Measurements from ENCODE around the gene CAPZB.
"Not testable (repeated sequence)": the region's sequence is repeated elsewhere in the genome, so short reads cannot be mapped to it uniquely, and the experiment has no call there.

The CAPZB gene

DNA sequence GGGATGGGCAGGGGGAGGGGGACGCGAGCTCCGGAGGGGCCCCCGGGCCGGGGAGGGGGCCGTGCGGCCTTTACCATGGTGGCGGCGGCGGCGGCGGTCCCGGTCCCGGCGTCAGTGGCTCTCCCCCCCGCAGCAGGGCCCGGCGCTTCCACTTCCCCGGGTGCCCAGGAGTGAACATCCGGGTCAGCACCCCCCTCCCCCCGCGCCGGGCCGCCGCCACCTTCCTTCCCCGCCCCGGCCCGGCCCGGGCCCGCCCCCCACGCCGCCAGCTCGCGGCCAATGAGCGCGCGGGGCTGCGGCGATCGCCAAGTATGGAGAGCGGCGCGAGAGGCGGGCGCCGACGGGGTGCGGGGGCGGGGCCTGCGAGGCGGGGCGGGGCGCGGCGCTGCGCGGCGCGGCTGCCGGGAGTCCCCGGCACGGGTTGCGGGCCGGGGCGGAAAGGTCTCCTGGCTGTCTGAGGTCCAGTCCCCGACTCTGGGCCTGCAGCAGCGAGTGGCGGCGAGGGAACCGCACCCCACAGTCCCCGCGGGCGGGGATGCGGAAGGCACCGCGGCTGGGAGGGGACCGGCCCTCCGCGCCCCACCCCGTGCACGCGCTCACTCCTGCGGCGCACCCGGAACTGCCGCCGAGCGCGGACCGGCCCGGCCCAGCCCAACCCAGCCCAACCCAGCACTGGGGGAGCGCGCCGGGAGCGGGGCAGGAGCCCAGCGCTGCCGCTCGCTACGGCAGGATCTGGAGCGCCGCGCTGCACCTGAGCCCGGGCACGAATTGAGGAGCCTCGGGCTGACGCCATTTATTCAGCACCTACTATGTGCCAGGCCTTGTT, at the start of gene CAPZB:
CAPZB (minus strand) TSS at position 178 of the 826 bp plus-strand sequence; CDS start at position 77, 101 bp downstream.
- peak; percentile 93 for DNase-seq

DNA sequence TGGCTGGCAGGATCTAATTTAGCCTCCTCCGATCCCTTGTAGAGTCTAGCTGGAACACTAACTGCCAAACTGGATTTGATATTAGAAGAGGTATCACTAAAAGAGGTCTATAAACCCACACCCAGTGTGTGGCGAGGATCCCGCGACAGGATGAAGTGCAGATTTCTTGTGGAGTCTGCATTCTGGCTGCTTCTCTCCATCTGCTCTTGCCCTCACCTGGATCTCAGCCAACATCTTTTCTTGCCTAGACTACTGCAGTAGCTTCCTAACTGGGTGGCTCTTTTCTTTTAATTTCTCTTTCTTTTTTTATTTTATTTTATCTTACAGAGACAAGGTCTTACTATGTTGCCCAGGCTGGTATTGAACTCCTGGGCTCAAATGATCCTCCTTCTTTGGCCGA, 48.9 kb upstream of the CAPZB start:
- DNase-seq = no peak

DNA sequence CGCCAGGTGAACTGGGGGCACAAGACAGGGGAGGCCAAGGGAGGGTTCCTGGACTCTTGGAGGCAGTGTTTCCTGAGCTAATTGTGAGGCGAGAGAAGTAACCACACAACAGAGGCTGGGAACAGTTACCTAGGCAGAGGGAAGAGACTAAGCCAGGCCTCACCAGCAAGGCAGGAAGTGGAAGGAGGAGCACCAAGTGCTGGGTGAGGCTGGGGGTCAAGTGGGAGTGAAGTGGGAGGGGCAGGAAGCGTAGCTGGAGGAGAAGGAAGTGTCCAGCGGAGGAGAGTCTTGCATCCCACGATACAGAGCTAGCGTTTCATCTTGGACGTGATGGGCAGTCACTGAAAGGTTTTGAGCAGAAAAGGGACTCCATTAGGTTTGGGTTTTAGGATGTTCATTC, 48.3 kb upstream of the CAPZB start:
- DNase-seq = no peak

DNA sequence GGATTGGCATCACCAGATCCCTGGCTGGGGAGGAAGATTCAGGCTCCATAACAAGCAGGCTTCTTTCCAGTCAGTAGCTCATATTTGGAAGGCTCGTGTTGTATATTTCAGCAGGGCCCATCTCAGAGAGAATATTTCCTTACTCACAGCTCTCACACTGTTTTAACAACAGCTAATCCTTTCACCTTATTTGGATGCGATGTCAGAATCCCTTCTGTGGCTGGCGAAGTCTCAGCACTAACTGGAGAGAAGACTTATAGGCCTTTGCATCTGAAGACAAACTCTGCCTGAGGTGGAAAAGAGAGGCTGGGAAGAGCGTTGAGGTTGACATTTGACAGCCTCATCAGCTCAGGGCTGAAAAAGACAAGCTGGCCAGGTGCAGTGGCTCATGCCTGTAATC, 47.2 kb upstream of the CAPZB start:
- DNase-seq = no peak

DNA sequence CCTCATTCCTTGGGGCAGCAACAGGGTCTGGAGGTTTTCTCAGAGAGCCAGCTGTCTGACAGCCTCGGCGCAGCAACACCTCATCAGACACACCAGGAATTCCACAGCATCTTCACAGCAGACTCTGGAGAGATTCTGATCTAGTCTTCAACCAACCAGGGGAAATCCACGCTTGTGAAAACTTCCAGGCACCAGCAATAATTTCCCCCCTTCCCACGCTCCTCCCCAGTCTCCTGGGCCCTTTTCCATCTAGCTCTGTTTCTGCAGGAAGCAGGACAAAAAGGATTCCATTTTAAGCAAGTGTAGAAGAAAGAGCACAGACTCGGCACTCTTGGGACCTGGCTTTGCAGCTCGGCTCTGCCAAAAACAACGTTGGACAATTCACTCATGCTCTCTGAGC, 44.3 kb upstream of the CAPZB start:
- DNase-seq = no peak

DNA sequence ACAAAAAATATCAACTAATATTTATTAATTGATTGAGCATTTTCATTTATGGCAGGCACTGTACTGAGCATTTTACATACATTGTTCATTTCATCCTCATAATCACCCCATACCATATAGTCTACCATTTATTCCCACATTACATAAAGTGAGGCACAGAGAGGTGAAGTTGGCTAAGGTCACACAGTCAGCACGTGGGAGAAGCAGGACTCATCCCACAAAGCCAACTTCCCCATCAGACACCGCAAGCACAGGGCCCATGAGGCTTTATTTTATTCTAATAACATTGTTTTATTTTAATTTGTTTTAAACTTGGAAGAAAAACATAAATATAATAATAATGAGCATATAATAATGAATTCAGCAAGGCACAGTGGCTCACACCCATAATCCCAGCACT, 43.1 kb upstream of the CAPZB start:
- DNase-seq = no peak

DNA sequence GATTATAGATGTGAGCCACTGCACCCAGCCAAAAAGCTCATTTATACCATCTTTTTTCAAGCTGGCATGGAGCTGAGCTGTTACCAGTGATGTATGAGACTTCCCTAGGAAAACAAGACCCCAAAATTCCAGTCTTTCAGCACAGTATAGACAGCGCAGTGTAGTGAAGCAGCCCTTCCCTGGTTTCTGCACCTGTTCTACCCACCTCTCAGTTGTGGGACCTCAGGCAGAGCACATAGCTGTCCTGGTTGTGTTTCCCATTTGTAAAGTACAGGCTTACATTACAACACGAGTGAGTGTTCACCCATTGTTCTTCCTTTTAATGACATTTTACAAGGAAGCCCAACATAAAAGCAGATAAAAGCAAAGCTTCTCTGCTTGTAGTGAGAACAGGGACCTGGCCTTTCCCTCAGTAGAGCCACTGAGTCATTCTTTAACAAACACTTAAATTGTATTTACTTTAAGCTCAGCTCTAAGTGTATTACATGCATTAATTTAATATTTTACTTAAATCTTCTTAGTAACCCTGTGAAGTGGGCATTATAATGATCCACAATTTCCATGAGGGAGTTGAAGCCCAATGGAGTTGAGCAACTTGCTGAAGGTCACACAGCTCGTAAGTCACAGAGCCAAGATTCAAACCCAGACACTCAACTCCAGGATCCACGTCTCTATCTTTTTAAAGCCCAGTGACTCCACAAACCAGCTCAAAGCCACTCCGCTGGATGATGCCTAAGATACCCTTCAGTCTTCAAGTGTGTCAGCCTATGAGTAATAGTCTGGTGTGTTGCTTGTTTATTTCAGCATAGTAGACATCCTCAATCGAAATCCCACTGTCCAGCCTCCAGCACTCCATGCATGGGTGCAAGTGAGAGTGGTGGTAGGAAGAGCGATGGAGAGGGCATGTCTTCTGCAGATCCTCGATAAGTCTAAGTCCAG, 40.5 kb upstream of the CAPZB start:
- no peak for DNase-seq

DNA sequence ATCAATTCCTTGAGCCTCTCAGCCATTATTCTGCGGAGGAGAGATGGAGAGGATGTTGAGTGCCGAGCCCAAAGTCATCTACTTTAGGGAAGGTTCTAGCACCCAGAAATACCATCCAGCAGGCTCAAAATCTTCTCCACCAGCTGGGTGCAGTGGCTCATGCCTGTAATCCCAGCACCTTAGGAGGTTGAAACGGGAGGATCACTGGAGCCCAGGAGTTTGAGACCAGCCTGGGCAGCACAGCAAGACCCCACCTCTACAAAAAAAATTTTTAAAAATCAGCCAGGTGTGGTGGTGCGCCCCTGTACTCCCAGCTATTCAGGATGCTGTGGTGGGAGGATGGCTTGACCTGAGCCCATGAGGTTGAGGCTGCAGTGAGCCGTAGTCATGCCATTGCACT, 39.5 kb upstream of the CAPZB start:
- no peak for DNase-seq

DNA sequence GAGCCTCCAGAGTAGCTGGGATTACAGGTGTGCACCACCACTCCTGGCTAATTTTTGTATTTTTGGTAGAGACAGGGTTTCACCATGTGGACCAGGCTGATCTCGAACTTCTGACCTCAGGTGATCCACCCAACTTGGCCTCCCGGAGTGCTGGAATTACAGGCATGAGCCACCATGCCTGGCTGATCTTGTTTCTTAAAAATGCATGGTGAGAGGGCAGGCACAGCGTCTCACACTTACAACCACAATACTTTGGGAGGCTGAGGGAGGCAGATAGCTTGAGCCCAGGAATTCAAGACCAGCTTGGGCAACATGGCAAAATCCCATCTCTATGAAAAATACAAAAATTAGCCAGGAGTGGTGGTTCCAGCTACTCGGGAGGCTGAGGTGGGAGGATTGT, 37.2 kb upstream of the CAPZB start:
- DNase-seq = not testable (repeated sequence)

DNA sequence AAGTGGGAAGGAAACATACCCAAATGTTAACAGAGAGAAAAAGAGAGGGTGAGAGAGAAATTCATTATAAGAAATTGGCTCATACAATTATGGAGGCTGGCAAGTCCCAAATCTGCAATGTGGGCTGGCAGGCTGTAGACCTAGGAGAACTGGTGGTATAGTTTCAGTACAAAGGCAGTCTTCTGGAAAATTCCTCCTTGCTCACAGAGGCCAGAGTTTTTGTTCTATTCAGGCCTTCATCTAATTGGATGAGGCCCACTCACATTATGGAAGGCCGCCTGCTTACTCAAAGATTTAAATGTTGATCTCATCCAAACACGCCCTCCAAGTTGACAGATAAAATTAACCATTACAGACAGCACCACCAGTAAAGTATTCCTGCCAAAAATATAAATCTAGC, 36.1 kb upstream of the CAPZB start:
- DNase-seq = no peak

DNA sequence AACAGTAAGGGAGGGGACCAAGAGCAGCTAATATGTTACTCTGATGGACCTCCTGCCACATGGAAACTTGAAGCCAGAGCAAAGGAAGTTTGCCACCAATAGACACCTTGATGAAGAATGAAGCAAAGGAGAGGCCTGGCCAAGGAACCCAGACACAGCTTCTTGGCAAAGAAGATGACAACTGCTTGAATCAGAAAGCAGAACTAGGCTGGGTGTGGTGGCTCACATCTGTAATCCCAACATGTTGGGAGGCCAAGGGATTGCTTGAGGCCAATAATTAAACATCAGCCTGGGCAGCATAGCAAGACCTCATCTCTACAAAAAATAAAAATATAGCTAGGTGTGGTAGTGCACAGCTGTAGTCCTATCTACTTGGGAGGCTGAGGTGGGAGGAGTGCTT, 31.7 kb upstream of the CAPZB start:
- no peak for DNase-seq

DNA sequence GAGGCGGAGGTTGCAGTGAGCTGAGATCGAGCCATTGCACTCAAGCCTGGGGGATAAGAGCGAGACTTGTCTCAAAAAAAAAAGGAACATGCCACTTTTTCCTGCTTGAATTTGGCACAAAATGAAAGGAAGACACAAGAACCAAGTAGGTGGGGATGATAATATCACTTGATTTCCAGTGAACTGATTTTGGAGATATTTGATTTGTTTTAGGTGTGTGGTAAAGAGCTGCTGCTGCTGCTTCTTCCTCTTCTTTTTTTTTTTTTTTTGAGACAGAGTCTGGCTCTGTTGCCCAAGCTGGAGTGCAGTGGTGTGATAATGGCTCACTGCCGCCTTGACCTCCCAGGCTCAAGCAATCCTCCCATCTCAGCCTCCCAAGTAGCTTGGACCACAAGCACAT, 29.9 kb upstream of the CAPZB start:
- DNase-seq = no peak

DNA sequence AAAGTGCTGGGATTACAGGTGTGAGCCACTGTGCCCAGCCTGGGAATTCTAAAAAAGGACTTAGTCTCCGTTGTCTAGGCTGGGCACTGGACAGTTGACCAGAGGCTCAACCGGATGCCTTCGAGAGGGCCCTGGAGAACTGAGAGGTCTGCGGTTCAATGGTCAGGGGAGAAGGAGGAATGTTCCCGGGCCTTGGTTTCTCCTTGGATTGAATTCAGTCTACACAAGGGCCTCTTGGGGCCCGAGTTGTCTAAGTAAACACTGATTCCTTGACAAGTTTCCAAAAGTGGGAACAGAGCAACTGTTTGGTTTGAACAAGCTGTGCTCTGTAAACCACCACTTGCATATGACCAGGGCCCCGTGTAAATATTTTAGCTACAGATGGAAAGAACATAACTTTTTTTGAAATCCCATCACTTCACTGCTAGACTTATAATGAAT, 29.1 kb upstream of the CAPZB start:
- no peak for DNase-seq

DNA sequence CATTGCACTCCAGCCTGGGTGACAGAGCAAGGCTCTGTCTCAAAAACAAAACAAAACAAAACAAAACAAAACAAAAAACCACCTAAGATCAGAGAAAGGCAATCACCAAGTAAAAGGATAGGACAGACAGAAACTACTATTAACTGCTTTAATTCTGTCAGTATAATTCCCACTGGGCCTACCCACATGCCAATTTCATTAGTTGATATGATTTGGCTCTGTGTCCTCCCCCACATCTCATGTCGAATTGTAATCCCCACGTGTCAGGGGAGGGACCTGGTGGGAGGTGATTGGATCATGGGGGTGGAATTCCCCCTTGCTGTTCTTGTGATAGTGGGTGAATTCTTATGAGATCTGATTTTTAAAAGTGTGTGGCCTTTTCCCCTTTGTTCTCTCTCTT, 27.2 kb upstream of the CAPZB start:
- peak; percentile 47 for DNase-seq

DNA sequence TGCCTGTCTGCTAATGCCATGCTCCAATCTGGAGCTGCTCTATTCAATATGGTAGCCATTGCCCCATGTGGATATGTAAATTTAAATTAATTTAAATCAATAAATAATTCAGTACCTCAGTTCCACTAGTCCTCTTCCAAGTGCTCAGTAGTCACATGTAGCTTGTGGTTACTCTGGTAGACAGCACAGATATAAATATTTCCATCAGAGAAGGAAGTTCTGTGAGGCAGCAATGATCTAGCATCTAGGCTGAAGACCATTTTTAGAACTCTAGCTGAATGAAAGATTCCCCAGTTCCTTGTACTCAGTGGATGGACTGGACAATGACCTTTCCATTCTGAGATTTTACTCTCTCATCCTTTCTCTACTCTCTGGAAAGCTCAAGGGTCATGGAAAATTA, 25.8 kb upstream of the CAPZB start:
- peak; percentile 74 for DNase-seq

DNA sequence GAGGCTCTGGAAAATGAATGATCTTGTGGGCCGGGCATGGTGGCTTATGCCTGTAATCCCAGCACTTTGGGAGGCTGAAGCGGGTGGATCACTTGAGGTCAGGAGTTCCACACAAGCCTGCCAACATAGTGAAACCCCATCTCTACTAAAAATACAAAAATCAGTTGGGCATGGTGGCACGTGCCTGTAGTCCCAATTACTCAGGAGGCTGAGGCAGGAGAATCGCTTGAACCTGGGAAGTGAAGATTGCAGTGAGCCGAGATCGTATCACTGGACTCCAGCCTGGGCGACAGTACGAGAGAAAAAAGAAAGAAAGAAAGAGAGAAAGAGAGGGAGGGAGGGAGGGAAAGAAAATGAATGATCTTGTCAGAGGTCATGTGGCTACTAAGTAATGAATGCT, 24.3 kb upstream of the CAPZB start:
- DNase-seq = not testable (repeated sequence)

DNA sequence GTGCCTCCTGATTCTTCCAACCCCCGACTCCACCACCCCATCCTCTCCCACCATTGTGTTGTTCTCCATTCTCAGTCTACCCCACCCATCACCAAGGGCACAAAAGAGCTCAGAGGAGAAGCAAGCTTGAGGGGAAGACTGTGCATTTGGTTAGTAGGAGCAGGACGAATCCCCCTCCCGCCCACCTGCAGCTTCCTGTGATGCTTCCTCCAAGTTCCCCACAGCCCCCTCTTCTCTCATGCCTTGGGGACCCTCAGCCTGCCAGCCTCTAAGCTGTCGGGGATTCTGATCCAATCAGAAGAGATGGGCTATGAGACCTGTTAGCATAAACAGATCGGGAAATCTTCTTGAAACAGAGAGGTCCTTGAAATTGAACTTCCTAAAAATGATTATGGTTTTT, 22.2 kb upstream of the CAPZB start:
- peak; percentile 33 for DNase-seq

DNA sequence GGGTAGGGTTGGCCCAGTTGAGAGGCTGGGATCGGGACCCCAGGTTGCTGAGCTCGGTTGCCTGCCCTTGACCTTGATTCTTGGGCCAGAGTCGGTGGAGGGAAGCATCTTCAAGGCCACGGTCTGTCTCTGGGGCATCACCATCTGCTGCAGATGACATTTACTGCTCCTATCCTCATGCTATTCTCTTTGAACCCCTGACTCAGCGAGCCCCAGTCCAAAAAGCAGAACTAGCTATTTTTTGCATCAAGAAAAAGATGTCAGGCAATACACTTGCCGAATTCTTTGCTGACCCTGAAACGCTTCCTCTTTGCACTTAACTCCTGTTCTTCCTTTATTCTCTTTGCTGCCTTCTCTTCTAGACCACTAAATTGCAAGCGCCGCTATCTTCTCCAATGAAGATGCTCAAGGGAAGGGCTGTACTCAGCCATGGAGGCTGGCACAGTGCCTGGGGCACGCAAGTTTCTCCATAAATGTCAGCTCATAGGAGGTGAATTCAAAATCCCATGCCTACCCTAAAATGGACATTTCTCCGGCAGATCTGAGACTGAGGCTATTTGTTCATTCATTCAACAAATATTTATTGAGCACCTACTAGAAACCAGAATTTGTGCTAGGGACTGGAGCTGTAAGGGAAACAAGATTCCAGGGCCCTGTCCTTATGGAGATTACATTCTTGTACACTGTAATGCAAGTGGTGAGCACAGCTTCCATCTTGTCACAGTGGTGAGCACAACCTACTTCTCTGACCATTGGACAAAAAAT, 20.5 kb upstream of the CAPZB start:
- peak; percentile 79 for DNase-seq

DNA sequence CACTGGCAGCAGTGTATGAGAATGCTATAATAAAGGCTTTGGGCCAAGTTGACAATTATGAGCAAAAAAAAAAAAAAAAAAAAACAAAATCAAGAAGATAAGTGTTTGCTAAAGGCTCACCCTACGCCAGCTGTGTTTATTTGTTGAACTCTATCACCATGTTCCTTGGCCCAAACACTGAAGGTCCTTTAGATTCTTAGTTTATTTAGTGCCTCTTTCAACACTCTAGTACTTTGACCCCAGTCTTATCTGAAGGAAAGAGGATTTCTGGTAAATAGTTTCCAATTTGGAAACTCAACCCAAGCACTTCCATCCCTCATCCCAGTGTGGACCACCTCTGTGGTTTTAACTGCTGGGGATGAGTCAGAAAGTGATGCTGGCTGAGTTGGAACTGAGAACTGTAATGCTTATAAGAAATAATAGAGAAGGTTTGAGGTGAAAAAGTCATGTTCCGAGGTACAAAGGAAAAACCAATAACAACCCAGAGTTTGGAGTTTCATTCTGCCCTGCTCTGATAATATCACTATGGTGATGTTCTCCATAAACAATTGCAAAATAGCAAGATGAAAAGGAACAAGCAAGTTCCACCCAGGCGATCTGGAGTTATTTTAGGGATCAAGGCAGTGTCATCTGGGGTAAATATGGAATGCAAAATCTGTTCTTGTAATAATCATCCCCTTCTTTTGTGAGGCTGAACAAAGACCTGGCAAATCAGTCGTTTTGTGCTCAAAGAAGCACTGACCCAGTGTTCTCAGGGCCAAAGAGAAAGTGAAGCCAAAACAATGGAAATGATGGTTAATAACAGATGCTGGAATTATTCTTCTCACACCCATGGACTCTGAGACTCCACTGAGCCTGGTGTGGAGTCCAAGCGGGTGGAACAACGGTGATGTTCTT, 19.7 kb upstream of the CAPZB start:
- DNase-seq = peak; percentile 54

DNA sequence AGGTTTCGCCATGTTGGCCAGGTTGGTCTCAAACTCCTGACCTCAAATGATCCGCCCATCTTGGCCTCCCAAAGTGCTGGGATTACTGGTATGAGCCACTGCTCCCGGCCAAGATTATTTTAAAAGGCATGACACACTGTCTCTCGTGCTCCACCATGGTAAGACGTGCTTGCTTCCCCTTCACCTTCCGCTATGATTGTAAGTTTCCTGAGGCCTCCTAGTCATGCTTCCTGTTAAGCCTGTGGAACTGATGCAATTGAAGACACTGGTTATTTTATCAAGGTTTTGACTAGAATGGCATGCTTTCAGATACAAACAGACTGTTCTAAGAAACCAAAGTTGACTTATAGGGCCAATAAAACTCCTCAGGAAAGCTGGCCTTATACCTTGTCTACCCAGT, 16.9 kb upstream of the CAPZB start:
- DNase-seq = peak; percentile 11

DNA sequence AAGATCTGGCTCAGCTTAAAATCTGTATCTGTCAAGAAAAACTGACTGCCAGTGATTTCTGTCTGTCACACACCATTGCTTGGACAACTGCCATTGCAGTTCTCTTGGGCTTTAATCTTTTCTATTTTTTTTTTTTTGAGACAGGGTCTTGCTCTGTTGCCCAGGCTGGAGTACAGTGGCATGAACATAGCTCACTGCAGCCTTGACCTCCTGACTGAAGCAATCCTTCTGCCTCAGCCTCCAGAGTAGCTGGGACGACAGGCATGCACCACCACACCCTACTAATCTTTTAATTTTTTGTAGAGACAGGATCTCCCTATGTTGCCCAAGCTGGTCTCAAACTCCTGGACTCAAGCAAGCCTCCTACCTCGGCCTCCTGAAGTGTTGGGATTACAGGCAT, 14.5 kb upstream of the CAPZB start:
- not testable (repeated sequence) for DNase-seq

DNA sequence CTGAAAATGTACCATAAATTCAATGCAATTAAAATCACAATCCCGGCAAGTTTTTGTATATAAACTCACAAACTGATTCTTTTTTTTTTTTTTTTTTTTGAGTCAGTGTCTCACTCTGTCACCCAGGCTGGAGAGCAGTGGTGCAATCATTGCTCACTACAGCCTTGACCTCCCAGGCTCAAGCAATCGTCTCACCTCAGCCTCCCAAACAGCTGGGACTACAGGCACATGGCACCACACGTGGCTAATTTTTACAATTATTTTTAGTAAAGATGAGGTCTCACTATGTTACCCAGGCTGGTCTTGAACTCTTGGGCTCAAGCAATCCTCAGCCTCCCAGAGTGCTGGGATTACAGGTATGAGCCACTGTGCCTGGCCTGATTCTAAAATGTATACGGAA, 12.1 kb upstream of the CAPZB start:
- not testable (repeated sequence) for DNase-seq
